PFSK-1 (cell line): ENCODE measurements around the gene CTNND2.

Experiments
- FOXP2 ChIP-seq: optimal IDR thresholded peaks from 2 replicates; pipeline ENCODE3; 2011; ENCODE audit warnings: borderline replicate concordance, control low read depth, inconsistent platforms; ENCODE audit not compliant: insufficient read depth; ENCODE audit errors: extremely low read length, extremely low read depth
- POLR2AphosphoS5 ChIP-seq: IDR thresholded peaks from 2 replicates; pipeline ENCODE4 v1.6.1; 2012; ENCODE audit warnings: low read depth, mild to moderate bottlenecking, control low read depth, low read length, moderate library complexity
- REST ChIP-seq, 2 experiments: IDR thresholded peaks; 2 replicates each; pipeline versions ENCODE4 v1.6.1 to v1.8.0; 2011 to 2012; ENCODE audit warnings: low read depth in 2 of 2, low read length in 2 of 2, control low read depth in 1 of 2, inconsistent platforms in 1 of 2, mild to moderate bottlenecking in 1 of 2, moderate library complexity in 1 of 2; ENCODE audit not compliant: insufficient read depth in 1 of 2
- SIN3A ChIP-seq: IDR thresholded peaks from 2 replicates; pipeline ENCODE4 v1.6.1; 2012; ENCODE audit warnings: mild to moderate bottlenecking, low read length, moderate library complexity, borderline replicate concordance; ENCODE audit not compliant: insufficient read depth
- TAF1 ChIP-seq: IDR thresholded peaks from 2 replicates; pipeline ENCODE4 v1.6.1; 2012; ENCODE audit warnings: low read length, control low read depth, borderline replicate concordance; ENCODE audit not compliant: insufficient read depth

DNA sequence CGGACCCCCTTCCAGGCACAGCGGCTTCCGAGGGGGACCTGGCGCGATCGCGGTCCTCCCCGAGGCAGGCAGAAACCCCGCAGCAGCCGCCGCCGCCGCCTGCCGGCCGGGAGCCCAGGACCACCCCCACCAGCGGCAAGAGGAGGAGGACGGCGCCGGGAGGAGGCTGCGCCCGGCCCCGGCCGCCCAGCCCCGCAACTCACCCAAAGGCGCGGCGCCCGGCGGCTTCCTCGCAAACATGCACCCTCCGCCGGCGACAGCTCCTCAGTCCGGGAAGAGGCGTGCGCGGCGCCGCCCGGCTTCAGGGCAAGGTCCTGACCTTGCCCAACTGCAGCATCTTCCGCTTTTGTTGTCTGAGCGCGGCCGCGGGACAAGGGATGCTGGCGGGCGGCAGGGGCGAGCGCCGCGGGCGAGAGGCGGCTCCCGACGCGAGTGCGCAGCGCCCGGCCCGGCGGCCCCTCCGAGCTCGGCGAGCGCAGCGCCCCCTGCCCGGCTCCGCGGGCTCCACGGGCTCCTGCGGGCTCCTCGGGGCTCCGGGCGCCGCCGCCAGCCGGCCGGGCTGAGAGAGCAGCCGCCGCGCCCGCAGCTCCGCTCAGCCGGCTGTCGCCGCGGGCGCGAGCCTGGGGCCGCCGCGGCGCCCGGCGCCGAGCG is 507 bp downstream of the CTNND2 start:
- TF ChIP-seq POLR2AphosphoS5 (no peak), REST (IDR thresholded peaks at IDR 0.05; ENCODE audit: insufficient read depth in 1 of 2, low read depth in 2 of 2, low read length in 2 of 2) (no peak), TAF1 (no peak), SIN3A (no peak), FOXP2 (no peak)
